Pancreas (tissue), 10 donors: Measurements from ENCODE around the gene ALX4. TPM values are rescaled to one million over a fixed set of nuclear protein-coding genes. Genes with fewer than 3 reads are reported as not detected.

Source experiments
- ATAC-seq, 4 donors: fragments of 200-7000 bp; cut with Tn5 transposase; one replicate each; pipeline versions ENCODE4 v1.8.0 to v1.9.1; 2020; ENCODE audit warnings: mild to moderate bottlenecking in 4 of 4, moderate library complexity in 4 of 4
- DNase-seq, 6 donors: peaks; one replicate each; pipeline ENCODE4 v3.0.0-alpha.2; 2020
- FAIRE-seq: peaks from 2 replicates; lab custom pipeline; 2012; peaks lifted over from hg19 to GRCh38; lab: Jason Lieb, UNC
- H3K27ac ChIP-seq, 4 donors: fragments of 200-600 bp; sonication (generic); 1 replicate in 3 of 4; 2 replicates in 1 of 4; pipeline versions ENCODE4 v1.5.0 to v1.8.0; 2020
- H3K27me3 ChIP-seq, 4 donors: fragments of 200-600 bp; one replicate each; pipeline ENCODE4 v1.8.0; 2021
- H3K36me3 ChIP-seq, 3 donors: fragments of 200-600 bp; sonication (generic) in 1 of 3; one replicate each; pipeline versions ENCODE4 v1.5.0 to v1.8.0; 2020 to 2021
- H3K4me1 ChIP-seq, 3 donors: fragments of 200-600 bp; one replicate each; pipeline ENCODE4 v1.8.0; 2021
- H3K4me3 ChIP-seq, 4 donors: fragments of 200-600 bp; sonication (generic) in 2 of 4; one replicate each; pipeline versions ENCODE4 v1.5.0 to v1.8.0; 2020 to 2021
- H3K9me3 ChIP-seq, 4 donors: fragments of 200-600 bp; one replicate each; pipeline ENCODE4 v1.8.0; 2021
- WGBS, 2 donors: extraction: QIAGEN DNeasy Blood & Tissue Kit; methylation state at CpG; one replicate each; pipeline ENCODE4 v1.1.7; 2013; 5-methylcytosine and 5-hydroxymethylcytosine counted together
- intact Hi-C, 3 donors: fragments of 100-400 bp; cut with DNase I; formaldehyde crosslinking; loops; one replicate each; pipeline versions ENCODE4 v1.11.1 to v1.14.2; 2022
- polyA plus RNA-seq, 2 donors: library from polyadenylated mRNA; stranded (reverse); fragments of 200-250 nt; gene quantifications; one replicate each; pipeline ENCODE4 v1.2.3, GENCODE V29; 2013
- total RNA-seq, 6 donors: library from RNA; stranded (reverse); fragmentation: NEBNext Ultra II Directional in 4 of 6; extraction: Animal tissue kit (Norgen Biotek cat#: 25700) in 4 of 6; gene quantifications; one replicate each; pipeline versions ENCODE4 v1.2.1 to v1.2.4, GENCODE V29; 2021 to 2023
- TF ChIP-seq, protein P1 (sequence below), 4 donors: fragments of 200-600 bp; sonication (generic) in 3 of 4; IDR thresholded peaks; one replicate each; pipeline versions ENCODE4 v1.5.0 to v1.8.0; 2021; ENCODE audit warnings: antibody characterized with exemption in 4 of 4
- donor health status: healthy with polysubstance abuse.
- donor health status: DM: no; HTN: no; CAD: no; lungs with moderate emphysema.
- donor health status: DM: no; HTN: no; CAD: no.
- donor health status: control.
- donor health status: control.
- donor health status: Bipolar disorder and iron deficiency.
- donor health status: DM: yes; HTN: yes; CAD: no.
- donor health status: DM: no; HTN: no; CAD: no.
- donor health status: DM: no; HTN: no; CAD: no.
- donor health status: DM: yes; HTN: yes; CAD: no.

ALX4 gene
- total and polyA plus RNA-seq, 8 donors: 0.02 to 0.04 (median 0.03) TPM; not detected in 5

- H3K4me1 ChIP-seq: no peaks in the 10 kb centered on the region
- DNase-seq (no peak), ATAC-seq (no peak), FAIRE-seq (no peak)
- no peaks in the 10 kb centered on the region for H3K27me3 ChIP-seq
- no peak overlapping the region for H3K27ac ChIP-seq
- TF ChIP-seq, protein P1, sequence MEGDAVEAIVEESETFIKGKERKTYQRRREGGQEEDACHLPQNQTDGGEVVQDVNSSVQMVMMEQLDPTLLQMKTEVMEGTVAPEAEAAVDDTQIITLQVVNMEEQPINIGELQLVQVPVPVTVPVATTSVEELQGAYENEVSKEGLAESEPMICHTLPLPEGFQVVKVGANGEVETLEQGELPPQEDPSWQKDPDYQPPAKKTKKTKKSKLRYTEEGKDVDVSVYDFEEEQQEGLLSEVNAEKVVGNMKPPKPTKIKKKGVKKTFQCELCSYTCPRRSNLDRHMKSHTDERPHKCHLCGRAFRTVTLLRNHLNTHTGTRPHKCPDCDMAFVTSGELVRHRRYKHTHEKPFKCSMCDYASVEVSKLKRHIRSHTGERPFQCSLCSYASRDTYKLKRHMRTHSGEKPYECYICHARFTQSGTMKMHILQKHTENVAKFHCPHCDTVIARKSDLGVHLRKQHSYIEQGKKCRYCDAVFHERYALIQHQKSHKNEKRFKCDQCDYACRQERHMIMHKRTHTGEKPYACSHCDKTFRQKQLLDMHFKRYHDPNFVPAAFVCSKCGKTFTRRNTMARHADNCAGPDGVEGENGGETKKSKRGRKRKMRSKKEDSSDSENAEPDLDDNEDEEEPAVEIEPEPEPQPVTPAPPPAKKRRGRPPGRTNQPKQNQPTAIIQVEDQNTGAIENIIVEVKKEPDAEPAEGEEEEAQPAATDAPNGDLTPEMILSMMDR (IDR thresholded peaks at IDR 0.05): no peak
- H3K36me3 ChIP-seq: no peaks in the 10 kb centered on the region
- intact Hi-C loops: no loop called here
- H3K4me3 ChIP-seq: no peak overlapping the region
- 70 to 85% methylated on average over 5 of the region's 5 CpGs for WGBS, 2 donors
- no peaks in the 10 kb centered on the region for H3K9me3 ChIP-seq
Measured at GRCh38 chr11:44356351-44356750, 46.4 kb upstream of the ALX4 start.

DNA sequence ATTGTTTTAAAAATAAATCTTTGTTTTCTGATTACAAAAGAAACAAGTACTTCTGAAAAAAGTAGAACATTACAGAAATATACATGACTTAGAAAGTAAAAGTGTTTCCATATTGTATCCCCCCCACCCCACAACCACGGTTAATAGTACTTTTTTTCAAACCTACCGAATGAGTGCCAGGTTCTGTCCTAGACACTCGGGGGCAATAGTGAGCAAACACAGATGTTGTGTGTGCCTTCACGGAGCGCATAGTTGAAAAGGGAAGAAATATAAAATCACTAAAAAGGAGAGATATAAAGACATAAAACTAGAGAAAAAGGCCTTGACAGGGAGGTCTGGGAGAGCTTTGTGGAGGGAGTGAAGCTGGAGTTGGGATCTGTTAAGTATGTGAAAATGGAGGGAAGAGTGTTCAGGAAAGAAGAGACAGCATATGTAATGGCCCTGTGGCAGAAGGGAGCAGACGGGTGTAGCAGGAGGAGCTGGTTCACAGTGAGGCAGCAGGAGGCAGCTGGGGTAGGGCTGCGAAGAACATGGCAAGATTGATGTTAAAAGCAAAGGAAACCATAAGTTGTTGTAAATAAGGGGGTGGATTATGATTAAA, 42.1 kb upstream of the ALX4 start:
- intact Hi-C loops: no loop called here
- H3K4me1 ChIP-seq: no peaks in the 10 kb centered on the region
- no peak overlapping the region for H3K27ac ChIP-seq
- ATAC-seq (no peak), FAIRE-seq (no peak), DNase-seq (no peak)
- H3K9me3 ChIP-seq: no peaks in the 10 kb centered on the region
- no peaks in the 10 kb centered on the region for H3K27me3 ChIP-seq
- TF ChIP-seq, protein P1 (IDR thresholded peaks at IDR 0.05): no peak
- no peak overlapping the region for H3K4me3 ChIP-seq
- WGBS, 2 donors: 56 to 66% methylated on average over 7 of the region's 7 CpGs
- H3K36me3 ChIP-seq: no peaks in the 10 kb centered on the region

DNA sequence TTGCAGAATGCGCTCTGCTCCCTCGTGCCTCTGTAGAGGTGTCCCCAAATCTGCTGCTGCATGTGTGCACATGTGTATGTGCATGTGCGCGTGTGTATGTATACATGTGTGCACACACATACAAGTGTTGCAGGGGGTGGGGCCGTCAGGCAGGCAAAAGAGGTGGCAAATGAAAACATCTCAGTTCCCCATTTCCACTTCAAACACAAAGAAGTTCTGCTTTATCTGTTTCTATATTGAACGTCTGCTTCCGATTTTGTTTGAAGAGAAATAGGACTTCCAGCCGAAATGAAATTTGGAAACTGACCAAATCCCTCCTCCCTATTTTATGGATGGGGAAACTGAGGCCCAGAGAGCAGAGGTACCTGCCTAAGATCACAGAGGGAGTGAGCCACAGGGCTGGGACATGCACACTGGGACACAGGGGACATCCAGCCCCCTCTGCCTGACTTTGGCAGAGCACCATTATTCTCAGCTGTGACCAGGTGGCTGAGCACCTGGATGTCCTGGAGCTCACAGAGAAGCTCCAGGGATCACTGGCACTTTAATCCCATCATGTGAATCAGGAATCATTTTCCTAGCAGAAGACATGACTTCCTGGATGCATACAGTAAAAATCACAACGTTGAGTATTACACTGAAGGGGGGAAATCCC, 41.2 kb upstream of the ALX4 start:
- DNase-seq (no peak), FAIRE-seq (no peak), ATAC-seq (no peak)
- Histone ChIP-seq H3K27me3 (no peaks in the 10 kb centered on the region), H3K4me3 (no peak overlapping the region), H3K36me3 (no peaks in the 10 kb centered on the region), H3K27ac (no peak overlapping the region), H3K4me1 (no peaks in the 10 kb centered on the region), H3K9me3 (no peaks in the 10 kb centered on the region)
- TF ChIP-seq, protein P1 (IDR thresholded peaks at IDR 0.05): no peak
- WGBS, 2 donors: 69 to 74% methylated on average over 9 of the region's 9 CpGs
- intact Hi-C loops: no loop called here

- DNase-seq (no peak), ATAC-seq (no peak), FAIRE-seq (no peak)
- Histone ChIP-seq H3K9me3 (no peaks in the 10 kb centered on the region), H3K4me1 (no peaks in the 10 kb centered on the region), H3K4me3 (no peak overlapping the region), H3K27me3 (no peaks in the 10 kb centered on the region), H3K27ac (no peak overlapping the region), H3K36me3 (no peaks in the 10 kb centered on the region)
- 35 to 58% methylated on average over 3 of the region's 3 CpGs for WGBS, 2 donors
- TF ChIP-seq, protein P1 (IDR thresholded peaks at IDR 0.05): no peak
- intact Hi-C loops: no loop called here
Measured at GRCh38 chr11:44349328-44349727, 39.4 kb upstream of the ALX4 start.

- Histone ChIP-seq H3K27me3 (no peaks in the 10 kb centered on the region), H3K4me3 (no peak overlapping the region), H3K36me3 (no peaks in the 10 kb centered on the region), H3K27ac (no peak overlapping the region), H3K9me3 (no peaks in the 10 kb centered on the region), H3K4me1 (no peaks in the 10 kb centered on the region)
- ATAC-seq (no peak), FAIRE-seq (no peak), DNase-seq (no peak)
- TF ChIP-seq, protein P1 (IDR thresholded peaks at IDR 0.05): no peak
- WGBS, 2 donors: 62 to 67% methylated on average over 10 of the region's 10 CpGs
- intact Hi-C loops: no loop called here
Measured at GRCh38 chr11:44348721-44349120, 38.8 kb upstream of the ALX4 start.
